GM19372 (cell line): Measurements from ENCODE around the gene CCER1.

Source experiments
- ATAC-seq: cut with Tn5 transposase; IDR thresholded peaks from one replicate; pipeline ENCODE4 v1.9.1; 2021; ENCODE audit warnings: mild to moderate bottlenecking, low read depth, moderate library complexity; ENCODE audit not compliant: unreplicated experiment

Gene CCER1

GRCh38 chr12:90924406-90924805 lies 30.6 kb downstream of the CCER1 start:
- ATAC-seq, result no peak

- ATAC-seq, result no peak
Observed at GRCh38 chr12:90922145-90922627, 32.8 kb downstream of the CCER1 start.

- no peak for ATAC-seq
Observed at GRCh38 chr12:90921536-90921935, 33.4 kb downstream of the CCER1 start.

GRCh38 chr12:90920222-90920621 lies 34.8 kb downstream of the CCER1 start:
- no peak for ATAC-seq

- no peak for ATAC-seq
Observed at GRCh38 chr12:90917431-90917830, 37.5 kb downstream of the CCER1 start.

- no peak for ATAC-seq
Observed at GRCh38 chr12:90916516-90916915, 38.5 kb downstream of the CCER1 start.

- ATAC-seq, result no peak
Observed at GRCh38 chr12:90915353-90915752, 39.6 kb downstream of the CCER1 start.

- no peak for ATAC-seq
Observed at GRCh38 chr12:90910958-90911357, 44.0 kb downstream of the CCER1 start.

- no peak for ATAC-seq
Observed at GRCh38 chr12:90909069-90909770, 45.8 kb downstream of the CCER1 start.

GRCh38 chr12:90908465-90908864 lies 46.5 kb downstream of the CCER1 start:
- ATAC-seq, result no peak

- ATAC-seq, result no peak
Observed at GRCh38 chr12:90905691-90906370, 49.1 kb downstream of the CCER1 start.

- ATAC-seq, result no peak
Observed at GRCh38 chr12:90902596-90902995, 52.4 kb downstream of the CCER1 start.
